T47D (cell line): Measurements from ENCODE around the gene PEX19.

Experiments used
- DNase-seq, 2 experiments: peaks; one replicate each; pipeline versions ENCODE4 v3.0.0 to v3.0.0-alpha.2; 2011 to 2012; ENCODE audit warnings: low read depth in 1 of 2, low spot score in 1 of 2
- JUND ChIP-seq: IDR thresholded peaks from 2 replicates; pipeline ENCODE4 v1.6.1; 2012; ENCODE audit warnings: low read depth
- in situ Hi-C: cut with HindIII; loops from 2 replicates; pipeline ENCODE4 v1.10.0; 2016; ENCODE audit warnings: low sequenced_read_pairs, low pct_unique_long_range_greater_than_20kb

PEX19 gene

DNA sequence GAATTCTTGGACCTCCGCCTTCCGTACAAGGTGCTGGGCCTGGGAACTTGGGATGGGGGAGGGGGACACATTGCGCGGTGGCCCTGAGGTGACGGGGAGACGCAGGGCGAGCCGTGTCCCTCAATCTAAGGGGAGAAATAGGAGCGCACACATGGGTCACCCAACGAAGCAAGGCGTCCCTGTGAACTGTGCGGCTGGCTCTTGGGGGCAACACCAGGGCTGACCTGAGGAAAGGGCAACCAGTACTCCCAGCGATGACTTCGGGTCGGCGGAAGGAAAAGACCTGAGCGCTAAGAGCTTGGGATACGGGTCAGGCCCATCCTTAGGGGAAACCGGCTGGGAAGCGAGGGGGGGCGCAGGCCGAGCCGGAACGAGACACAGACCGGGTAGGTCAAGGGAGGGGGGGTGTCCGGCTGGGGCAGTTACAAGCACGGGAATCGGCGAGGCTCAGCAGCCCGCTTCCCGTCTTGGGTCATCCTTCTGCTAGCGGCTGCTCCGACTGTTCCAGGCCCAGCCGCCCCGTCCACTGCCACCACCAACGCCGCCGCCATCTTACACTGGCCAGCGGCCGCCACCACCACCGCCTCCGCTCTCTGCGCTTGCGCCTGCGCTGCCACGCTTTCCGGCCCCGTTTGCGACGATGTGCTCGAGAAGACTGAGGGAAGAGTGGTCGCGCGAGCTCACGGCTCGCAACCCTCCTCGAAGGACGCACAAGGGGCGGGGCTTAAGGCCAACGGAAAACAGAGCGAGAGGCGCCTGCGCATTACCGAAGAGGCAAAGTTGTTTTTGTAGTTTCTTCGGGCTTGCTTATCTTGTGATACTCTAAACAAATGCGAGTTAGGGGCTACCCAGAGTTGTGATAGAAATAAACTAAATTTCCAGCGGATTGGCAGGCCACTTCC lies 22.8 kb downstream of the PEX19 start, which contains the start of gene DCAF8:
TSS of gene DCAF8 (minus strand) at position 657 of the 902 bp plus-strand sequence. CDS start 18,541 bp downstream, outside the sequence.
- in situ Hi-C loops = no loop called here
- DNase-seq = peak; percentile 93 to 98
- no peak for TF ChIP-seq JUND

DNA sequence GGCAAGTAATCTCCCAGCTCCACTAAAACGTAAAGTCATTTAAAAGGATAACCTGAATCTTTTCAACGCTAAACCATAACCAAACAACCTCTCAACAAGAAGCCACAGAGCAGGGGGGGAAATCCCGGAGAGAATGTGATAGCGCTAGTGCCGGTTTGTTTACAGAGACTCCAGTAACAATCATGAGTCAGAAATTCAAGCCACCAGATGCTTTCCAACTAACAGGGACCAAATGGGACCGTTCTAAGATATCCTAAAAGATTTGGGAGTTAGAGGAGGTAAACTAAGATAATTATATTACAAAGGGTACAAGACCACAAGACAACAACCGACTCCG lies 23.4 kb downstream of the PEX19 start:
- in situ Hi-C loops = no loop called here
- no peak for TF ChIP-seq JUND
- peak in 1 of 2 experiments; percentile 48 for DNase-seq

DNA sequence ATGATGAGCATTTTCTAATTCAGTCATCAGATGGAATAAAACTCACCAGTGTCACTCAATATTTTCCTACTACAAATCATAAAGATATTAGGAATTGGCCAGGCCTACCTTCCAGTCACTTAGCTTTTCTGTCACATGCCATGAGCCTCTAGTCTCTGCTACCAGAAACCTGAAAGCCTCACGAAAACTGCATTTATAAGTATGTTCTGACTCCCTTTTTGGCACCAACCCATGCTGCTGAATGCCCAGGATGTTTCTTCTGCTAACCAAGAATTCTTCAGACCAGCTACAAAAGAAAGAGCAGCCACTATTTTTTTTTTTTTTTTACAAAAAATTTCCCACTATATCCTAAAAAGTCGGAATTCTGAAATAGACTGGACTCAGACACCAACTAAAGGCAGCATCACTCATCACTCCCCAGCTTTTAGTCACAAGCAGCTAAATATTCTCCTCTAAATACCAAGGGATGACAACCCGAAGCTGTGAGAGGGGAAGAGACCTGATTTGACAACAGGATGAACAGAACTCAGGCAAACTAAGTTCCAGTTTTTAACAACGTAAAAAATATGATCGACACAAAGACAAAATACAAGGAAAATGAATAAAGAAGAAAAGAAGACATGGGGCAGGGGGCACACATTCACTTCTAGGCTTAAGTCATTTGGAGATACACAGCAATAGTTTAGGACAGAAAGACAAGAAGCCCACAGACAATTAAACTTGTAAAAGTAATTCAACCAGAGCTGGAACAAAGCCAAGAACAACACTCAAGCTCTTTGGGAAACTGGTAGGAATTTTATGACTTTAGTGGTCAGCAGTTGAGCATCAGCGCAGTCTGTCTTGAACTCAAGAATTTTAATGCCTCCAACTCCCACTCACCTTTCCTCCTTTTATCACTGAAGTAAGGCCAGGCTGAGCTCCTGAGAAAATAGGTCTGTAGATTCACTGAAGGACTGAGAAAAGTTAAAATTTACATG lies 24.2 kb downstream of the PEX19 start:
- TF ChIP-seq JUND = no peak
- peak in 1 of 2 experiments; percentile 25 for DNase-seq
- in situ Hi-C loops = no loop called here

DNA sequence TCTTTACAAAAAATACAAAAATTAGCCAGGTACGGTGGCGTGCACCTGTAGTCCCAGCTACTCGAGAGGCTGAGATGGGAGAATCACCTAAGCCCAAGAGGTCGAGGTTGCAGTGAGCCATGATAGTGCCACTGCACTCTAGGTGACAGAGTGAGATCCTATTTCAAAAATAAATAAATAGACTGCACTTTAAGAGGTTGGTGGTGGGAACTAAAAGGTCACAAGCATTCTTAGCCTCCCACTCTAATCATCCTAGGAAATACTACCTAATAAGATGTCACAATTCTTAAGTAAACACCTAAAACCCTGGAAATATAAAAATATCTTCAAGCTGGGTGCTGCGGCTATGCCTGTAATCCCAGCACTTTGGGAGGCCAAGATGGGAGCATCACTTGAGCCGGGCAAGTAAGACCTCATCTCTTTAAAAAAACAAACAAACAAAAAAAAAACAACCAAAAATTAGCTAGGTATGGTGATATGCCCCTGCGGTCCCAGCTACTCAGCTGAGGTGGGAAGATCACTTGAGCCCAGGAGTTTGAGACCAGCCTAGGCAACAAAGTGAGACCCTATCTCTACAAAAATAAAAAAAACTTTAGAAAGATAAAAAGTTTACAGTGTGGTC lies 26.6 kb downstream of the PEX19 start:
- TF ChIP-seq JUND = no peak
- DNase-seq = no peak
- in situ Hi-C loops = no loop called here

DNA sequence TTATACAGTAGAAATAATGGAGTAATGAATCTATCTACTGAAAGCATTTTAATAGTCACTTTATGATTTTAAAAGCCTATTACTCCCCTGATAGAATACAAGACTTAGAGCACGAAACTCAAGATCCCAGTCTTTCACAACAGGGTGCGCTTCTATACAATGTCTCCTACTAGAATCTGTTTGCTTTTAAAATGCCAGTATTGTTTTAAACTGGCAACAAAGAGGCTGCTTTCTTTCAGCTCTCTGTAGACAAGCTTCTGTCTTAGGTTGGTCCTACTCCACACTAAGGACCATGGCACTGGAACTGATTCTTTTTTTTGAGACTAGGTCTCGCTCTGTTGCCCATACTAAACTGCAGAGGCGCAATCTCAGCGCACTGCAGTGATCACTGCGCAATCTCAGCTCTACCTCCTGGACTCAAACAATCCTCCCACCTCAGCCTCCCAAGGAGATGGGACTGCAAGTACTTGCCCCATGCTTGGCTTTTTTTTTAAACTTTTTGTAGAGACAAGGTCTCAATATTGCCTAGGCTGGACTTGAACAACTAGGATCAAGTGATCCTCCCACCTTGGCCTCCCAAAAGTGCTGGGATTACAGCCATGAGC lies 27.4 kb downstream of the PEX19 start:
- TF ChIP-seq JUND = no peak
- no peak for DNase-seq
- in situ Hi-C loops = no loop called here

DNA sequence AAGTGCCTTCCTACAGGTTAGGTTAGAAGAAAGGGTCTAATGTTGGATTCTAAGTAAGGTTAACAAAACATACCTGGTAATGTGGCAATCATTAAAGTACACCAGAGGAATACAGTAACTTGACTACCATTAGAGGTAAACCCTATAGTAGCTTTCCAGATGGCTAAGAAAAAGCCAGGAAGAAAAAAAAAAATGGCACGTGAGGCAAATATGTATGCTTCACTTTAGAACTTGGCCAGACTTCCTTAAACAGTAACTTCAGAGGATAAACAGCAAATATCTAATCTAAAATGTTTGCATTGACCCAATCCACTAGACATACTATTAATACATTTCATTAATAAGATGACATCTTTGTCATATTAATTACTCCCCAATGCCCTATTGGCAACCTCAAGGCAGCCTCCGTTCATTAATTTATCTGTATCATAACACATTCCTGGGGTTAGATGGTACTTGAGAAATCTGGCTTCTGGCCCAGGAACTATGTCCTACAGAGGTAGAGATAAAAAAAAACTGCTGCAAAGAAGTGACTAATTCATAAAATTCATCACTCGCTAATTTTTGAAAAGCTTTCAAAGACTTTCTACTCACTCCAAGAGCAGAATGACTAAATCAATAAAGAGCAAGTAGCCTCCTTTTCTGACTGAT lies 28.4 kb downstream of the PEX19 start:
- TF ChIP-seq JUND = no peak
- in situ Hi-C loops = no loop called here
- no peak for DNase-seq

DNA sequence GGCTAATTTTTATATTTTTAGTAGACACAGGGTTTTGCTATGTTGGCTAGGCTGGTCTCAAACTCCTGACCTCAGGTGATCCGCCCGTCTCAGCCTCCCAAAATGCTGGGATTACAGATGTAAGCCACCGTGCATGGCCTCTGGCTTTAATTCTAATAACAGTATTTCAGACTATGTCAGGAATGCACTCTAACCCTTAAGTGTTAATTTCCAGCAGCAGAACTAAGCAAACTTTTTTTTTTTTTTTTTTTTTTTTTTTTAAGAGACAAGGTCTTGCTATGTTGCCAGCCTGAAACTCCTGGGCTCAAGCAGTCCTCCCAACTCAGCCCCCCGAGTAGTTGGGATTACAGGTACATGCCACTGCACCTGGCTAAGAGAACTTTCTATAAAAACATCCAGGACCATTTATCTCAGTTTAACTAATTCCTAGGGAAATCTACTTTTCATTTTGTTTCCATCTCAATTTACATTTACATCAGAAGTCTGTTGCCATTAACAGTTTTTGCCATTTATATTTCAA lies 29.1 kb downstream of the PEX19 start:
- DNase-seq = no peak
- no peak for TF ChIP-seq JUND
- in situ Hi-C loops = no loop called here

DNA sequence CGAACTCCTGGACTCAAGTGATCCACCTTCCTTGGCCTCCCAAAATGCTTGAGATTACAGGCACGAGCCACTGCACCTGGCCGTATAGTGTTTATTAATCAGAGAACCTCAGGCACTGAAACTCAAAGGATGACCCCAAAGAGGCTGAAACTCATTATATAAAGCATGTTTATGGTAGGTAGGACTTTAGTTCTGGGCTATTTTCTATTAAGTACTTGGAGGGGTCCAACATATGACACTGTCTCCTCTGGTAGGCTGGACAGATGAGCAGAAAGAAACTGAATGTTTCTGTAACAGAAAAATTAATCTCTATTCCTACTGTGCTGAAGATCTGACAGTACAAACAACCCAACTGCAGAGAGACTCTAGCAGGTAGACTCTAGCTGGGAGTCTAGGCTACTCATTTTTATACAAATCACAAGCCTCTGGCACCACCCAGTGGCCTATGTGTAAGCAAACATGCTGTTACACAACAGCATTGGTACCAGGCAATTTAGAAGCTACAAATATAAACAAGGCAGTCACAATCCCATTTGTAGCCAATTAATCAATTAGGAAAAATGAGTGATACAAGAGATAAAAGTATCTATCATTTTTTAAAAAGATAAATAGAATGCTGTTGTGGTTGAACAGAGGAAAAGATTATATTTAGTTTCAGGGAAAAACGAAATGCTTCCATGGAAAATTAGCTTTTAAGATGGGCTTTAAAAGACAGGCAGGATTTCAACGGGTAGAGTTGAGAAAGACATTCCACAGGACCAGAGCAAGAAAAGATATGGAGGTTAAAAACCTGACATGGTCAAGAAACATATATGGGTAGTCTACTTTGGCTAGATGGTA lies 33.0 kb downstream of the PEX19 start:
- in situ Hi-C loops = no loop called here
- peak; percentile 75 to 90 for DNase-seq
- TF ChIP-seq JUND = no peak

DNA sequence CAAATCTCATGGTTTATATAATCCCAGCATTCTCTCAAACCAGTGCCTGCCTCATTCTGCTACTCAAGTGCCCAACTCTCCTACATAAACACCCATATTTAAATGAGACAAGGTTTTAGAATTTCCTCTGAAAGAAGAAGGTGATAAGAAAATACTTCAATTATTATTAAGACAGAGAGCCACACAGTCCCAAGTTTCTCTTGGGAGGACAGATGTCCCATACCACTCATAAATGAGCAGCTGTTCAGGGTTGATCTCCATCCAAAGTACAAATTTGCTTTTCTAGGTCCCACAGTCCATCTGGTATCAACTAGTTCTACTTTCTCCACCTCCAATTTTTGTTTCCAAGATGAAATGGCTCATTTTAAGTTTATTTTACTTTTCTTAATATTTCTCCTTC lies 33.9 kb downstream of the PEX19 start:
- in situ Hi-C loops = no loop called here
- no peak for TF ChIP-seq JUND
- no peak for DNase-seq

DNA sequence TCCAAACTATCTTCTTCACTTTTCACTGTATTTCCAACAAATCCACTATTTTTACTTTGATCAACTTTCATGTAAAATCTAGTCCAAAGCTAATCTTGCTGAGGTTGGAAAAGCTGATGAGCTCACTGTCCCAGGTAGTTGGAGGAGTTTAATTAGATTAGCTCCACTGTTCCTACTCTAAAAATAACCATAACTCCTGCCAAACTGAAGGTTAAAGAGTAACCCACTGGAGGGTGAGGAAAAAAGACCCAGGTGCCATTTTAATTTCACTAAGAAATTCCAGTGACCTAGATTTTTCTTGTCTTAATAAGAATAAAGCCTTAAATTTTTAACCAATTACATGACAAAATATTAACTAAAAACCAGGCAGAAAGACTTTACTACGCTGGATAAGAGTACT lies 37.9 kb downstream of the PEX19 start:
- in situ Hi-C loops = no loop called here
- no peak for DNase-seq
- TF ChIP-seq JUND = no peak

DNA sequence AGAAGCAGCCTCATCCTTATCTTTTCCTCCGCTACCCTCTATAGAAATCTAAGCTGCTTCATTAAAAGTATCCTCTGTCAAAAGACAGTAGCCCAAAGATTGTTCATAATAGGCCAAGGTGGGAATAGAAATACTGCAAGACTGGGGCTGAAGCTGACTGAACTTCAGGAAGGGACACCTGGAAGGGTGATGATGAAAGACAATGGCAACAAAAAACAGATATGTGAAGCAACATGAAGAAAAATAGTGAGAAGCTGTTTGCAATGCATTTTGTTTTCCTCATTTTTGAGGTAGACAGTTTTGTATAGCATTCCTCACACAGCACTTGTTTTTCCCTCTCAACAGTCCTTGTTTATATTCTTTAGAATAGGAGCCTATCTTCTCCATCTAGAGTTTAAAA lies 39.5 kb downstream of the PEX19 start:
- no peak for DNase-seq
- TF ChIP-seq JUND = no peak
- in situ Hi-C loops = no loop called here
